DLD1 (cell line): ENCODE data around the gene PABPC1L.
"Not testable (repeated sequence)": the region's sequence is repeated elsewhere in the genome, so short reads cannot be mapped to it uniquely, and the experiment has no call there.

Source experiments
- in situ Hi-C: cut with HindIII; loops from 2 replicates; pipeline ENCODE4 v1.10.0; 2017; ENCODE audit warnings: low sequenced_read_pairs

The PABPC1L gene

GRCh38 chr20:44909872-44910689, at the start of gene PABPC1L:
PABPC1L (plus strand) TSS chr20:44910060; CDS start chr20:44910144, 84 bp downstream.
- in situ Hi-C loops: no loop called here

DNA sequence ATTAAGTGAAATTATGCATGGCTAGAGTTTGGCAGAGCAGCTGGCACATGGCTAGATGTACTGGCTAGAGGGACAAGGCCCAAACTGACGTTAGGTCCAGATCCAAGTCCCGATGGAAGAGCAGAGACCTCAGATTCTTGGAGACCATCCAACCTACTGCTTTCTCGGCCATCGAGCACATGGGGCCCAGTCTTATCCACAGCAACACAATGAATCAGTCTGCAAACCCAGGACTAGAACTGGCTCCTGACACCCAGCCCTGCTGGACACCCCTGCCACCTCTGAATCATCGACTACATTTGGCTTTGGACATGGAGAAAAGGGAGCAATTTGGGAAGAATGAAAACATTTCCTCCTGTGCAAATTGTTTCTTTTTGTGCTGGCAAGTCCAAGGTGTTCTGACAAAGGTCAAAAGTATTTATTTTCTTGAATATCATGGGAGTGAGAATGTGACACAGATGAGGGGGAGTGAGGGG, 48.3 kb upstream of the PABPC1L start:
- in situ Hi-C loops: no loop called here

GRCh38 chr20:44862286-44862685, 47.6 kb upstream of the PABPC1L start:
- in situ Hi-C loops: no loop called here

- in situ Hi-C loops: not testable (repeated sequence)
Observed at GRCh38 chr20:44863365-44864084, 46.3 kb upstream of the PABPC1L start.

DNA sequence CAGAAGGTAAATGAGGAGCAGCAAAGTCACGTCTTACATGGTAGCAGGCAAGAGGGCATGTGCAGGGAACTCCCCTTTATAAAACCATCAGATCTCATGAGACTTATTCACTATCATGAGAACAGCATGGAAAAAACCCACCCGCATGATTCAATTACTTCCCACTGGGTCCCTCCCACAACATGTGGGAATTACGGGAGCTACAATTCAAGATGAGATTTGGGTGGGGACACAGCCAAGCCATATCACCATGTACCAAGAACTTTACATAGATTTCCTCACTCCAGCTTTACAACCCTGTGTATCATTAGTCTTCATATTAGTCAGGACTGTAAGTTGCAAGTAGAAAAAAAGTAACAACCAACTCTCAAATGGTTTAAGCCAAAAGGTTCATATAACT, 45.4 kb upstream of the PABPC1L start:
- in situ Hi-C loops: not testable (repeated sequence)

DNA sequence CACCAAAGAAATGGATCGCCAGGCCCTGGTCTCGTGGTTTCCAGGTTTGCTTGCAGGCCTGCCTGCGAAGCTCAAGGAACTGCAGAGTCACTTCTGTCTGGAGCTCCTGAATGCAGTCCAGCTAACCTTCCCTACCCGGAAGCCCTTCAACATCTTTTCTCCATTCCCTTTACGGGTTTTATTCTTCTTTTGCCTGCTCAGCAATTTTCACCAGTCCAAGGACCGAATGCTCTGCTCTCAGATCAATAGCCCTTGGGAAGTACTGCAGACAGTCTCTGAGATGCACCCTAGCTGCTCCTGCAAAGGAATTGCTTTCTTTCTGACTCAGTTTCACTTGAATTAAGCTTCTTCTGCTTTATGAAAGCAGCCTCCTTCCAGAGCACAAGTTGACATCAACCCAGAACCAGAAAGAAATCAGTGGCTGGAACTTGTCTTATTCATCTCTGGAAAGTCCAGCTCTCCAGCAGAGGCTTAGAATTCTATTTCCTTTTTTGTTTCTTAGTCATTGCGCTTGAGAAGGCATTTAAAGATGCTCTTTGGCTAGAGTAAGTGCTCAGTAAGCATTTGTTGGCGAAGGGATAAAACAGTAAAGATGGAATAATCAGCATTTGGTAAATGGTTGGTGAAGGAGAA, 43.0 kb upstream of the PABPC1L start:
- in situ Hi-C loops: loop anchor here (5.0 kb wide), 1 partner anchor 115 kb away; no protein-coding TSS in a partner anchor

- in situ Hi-C loops: loop anchor here (5.0 kb wide), 1 partner anchor 117 kb away; no protein-coding TSS in a partner anchor
Observed at GRCh38 chr20:44869471-44869870, 40.4 kb upstream of the PABPC1L start.

DNA sequence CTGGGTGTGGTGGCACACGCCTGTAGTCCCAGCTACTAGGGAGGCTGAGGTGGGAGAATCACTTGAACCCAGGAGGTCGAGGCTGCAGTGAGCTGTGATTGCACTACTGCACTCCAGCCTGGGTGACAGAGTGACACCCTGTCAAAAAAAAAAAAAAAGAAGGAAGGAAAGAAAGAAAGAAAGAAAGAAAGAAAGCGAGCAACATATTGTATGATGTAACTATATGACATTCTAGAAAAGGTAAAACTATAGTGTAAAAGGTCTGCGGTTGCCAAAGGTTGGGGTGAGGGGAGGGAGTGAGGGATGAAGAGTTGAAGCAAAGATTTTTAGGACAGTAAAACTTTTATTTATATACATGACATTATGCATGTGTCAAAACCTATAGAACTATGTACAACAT, 27.5 kb upstream of the PABPC1L start:
- in situ Hi-C loops: not testable (repeated sequence)

DNA sequence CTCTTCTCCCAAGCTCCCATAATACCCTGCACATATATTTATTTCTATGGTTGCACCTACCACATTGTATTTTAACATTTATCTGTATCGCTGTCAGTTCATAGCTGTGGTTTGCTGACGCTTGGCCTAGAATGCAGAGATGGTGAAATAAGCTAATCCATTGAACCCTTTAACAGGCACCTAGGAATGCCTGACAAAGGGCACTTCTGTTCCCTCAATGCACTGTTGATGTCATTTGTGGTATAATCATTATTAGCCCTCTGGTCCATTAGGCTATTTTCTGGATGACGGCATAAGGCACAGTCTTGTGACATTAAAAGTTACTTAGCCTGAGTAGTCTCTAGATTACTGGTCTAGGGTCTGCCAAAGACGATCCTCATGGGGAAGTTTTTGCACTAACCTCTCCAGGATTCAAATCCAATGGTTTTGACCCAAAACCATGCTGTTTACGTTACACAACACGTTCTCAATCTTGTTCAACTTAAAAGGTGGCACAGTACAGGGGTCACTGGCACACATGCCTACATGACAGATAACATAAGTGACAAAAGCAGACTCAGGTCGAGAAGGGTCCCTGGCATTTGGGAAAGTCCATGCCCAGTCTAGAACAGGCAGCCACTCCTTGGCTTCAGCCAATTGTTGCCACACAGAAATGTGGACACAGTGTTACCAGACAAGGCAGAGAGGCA, 26.5 kb upstream of the PABPC1L start:
- in situ Hi-C loops: no loop called here

- in situ Hi-C loops: no loop called here
Observed at GRCh38 chr20:44884907-44885391, 24.9 kb upstream of the PABPC1L start.

GRCh38 chr20:44885392-44886265, 24.2 kb upstream of the PABPC1L start, which contains the start of gene YWHAB:
YWHAB (plus strand) TSS chr20:44885705; CDS start chr20:44901534, 15,829 bp downstream.
- in situ Hi-C loops: no loop called here

DNA sequence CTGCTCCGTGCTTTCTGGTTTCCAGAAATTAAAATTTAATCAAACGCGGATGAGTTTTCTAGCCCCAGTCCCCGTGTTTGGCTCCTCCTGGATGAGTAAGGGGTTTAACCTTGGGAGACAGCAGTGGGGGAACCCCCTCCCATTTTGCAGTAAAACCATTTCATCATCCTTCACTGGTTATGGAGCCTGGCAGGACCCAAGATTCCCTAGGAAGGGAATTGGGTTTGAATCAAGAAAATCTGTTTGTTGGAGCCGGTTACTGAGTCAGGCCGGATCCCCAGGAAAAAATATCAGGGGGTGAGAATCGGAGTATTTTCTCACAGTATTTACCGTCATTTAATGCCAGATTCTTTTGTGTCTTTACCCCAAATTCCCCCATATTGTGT, 23.6 kb upstream of the PABPC1L start:
- in situ Hi-C loops: no loop called here

- in situ Hi-C loops: no loop called here
Observed at GRCh38 chr20:44886828-44887227, 23.0 kb upstream of the PABPC1L start.

DNA sequence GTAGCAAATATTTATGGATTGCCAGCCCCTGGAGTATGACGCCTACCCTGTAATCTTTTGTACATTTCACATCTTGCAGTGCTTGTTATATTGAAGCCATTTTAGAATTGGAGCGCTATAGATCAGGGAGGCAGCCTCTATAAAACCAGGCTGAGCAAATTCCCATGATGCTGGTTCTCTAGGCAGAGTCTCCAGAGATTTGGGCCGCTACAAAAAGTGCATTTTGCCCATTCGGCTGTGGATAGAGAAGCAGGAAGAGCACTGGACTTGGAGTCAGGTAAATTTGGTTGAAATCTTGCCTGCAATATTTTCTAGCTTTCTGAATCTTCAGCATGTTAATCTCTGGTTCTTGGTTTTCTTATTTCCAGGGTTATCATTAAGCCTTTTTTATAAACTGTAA, 22.4 kb upstream of the PABPC1L start:
- in situ Hi-C loops: no loop called here

- in situ Hi-C loops: no loop called here
Observed at GRCh38 chr20:44888226-44889103, 21.4 kb upstream of the PABPC1L start.

DNA sequence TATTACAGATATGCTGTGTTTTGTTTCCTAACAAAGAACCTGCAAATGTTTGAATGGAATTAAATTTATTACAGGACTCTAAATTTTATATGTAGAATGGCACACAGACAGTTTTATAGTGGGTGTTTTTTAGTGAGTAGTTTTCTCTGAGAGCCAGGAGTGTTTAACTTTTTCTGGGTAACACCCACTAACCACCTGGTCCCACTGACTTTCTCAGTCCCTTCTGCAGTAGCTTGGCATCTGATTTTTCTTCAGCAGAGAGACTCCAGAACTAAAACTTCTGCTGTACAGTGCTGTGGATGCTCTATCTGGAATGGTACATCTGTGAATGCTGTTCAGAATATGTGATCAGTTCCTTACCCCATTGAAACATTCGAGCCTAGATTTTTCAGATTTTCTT, 18.0 kb upstream of the PABPC1L start:
- in situ Hi-C loops: no loop called here

- in situ Hi-C loops: no loop called here
Observed at GRCh38 chr20:44894959-44895358, 14.9 kb upstream of the PABPC1L start.

- in situ Hi-C loops: no loop called here
Observed at GRCh38 chr20:44896583-44896982, 13.3 kb upstream of the PABPC1L start.

DNA sequence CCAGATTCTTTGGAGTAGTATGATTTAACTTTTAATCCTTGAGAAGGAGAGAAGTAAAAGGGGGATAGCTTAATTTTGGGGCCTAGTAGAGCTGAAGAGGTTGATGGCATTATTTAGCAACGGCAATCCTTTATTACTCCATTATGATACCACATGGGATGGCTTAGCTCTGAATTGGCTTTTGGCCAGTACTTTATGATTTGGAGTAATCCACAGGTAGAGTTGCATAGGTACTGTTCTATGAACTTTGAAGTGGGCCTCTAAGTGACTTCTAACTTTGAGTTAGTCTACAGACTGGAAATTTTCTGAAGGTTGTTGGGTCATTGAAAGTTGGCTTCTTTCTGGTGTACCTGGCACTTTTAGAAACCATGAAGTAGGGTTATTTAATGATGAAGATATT, 12.7 kb upstream of the PABPC1L start:
- in situ Hi-C loops: no loop called here
